CD4-positive, alpha-beta T cell treated with Interleukin-1 beta for 1 hour (primary cell): Measurements from ENCODE around the gene CHCHD5.
"Not testable (repeated sequence)": the region's sequence is repeated elsewhere in the genome, so short reads cannot be mapped to it uniquely, and the experiment has no call there.

Source experiments
- DNase-seq, 2 donors: peaks; one replicate each; pipeline ENCODE4 v3.0.0-alpha.2; 2020 to 2022

CHCHD5 gene

GRCh38 chr2:112584134-112584890, at the start of gene CHCHD5:
Gene CHCHD5, plus strand, starts transcription at chr2:112584609. Its CDS starts 39 bp downstream, at chr2:112584648.
- peak; percentile 95 for DNase-seq

GRCh38 chr2:112534826-112535225, 49.6 kb upstream of the CHCHD5 start:
- DNase-seq, result no peak

GRCh38 chr2:112536665-112537064, 47.7 kb upstream of the CHCHD5 start:
- not testable (repeated sequence) for DNase-seq

GRCh38 chr2:112539306-112539705, 45.1 kb upstream of the CHCHD5 start:
- DNase-seq, result no peak

GRCh38 chr2:112540906-112541305, 43.5 kb upstream of the CHCHD5 start:
- no peak for DNase-seq

- DNase-seq, result peak; percentile 62 to 75
These were observed 42.9 kb upstream of the CHCHD5 start for GRCh38 chr2:112541315-112542122.

GRCh38 chr2:112542123-112542983, 42.1 kb upstream of the CHCHD5 start, which contains the start of gene POLR1B:
Gene POLR1B, plus strand, starts transcription at chr2:112542465. Its CDS starts 30 bp downstream, at chr2:112542495.
- peak; percentile 66 to 70 for DNase-seq

- peak in 1 of 2 donors; percentile 2 for DNase-seq
These were observed 41.3 kb upstream of the CHCHD5 start for GRCh38 chr2:112542984-112543661.

- DNase-seq, result no peak
These were observed 37.1 kb upstream of the CHCHD5 start for GRCh38 chr2:112547333-112547732.

GRCh38 chr2:112548980-112549379, 35.4 kb upstream of the CHCHD5 start:
- DNase-seq, result no peak

GRCh38 chr2:112566104-112566503, 18.3 kb upstream of the CHCHD5 start:
- no peak for DNase-seq

- not testable (repeated sequence) for DNase-seq
These were observed 17.9 kb upstream of the CHCHD5 start for GRCh38 chr2:112566508-112566907.

- no peak for DNase-seq
These were observed 12.4 kb upstream of the CHCHD5 start for GRCh38 chr2:112572005-112572404.

- DNase-seq, result no peak
These were observed 6.7 kb upstream of the CHCHD5 start for GRCh38 chr2:112577756-112578155.

GRCh38 chr2:112579241-112579640, 5.2 kb upstream of the CHCHD5 start:
- DNase-seq, result no peak

- DNase-seq, result no peak
These were observed 4.3 kb upstream of the CHCHD5 start for GRCh38 chr2:112580084-112580483.

- DNase-seq, result peak; percentile 25 to 76
These were observed 2.1 kb upstream of the CHCHD5 start for GRCh38 chr2:112582314-112582746.

GRCh38 chr2:112583497-112584133, 794 bp upstream of the CHCHD5 start:
- DNase-seq, result peak in 1 of 2 donors; percentile 24

- DNase-seq, result no peak
These were observed 462 bp downstream of the CHCHD5 start for GRCh38 chr2:112584891-112585250.

GRCh38 chr2:112585400-112585799, 991 bp downstream of the CHCHD5 start:
- DNase-seq, result no peak

GRCh38 chr2:112585873-112586464, 1.6 kb downstream of the CHCHD5 start:
- DNase-seq, result no peak
